SK-N-SH (cell line): ENCODE data around the gene TPD52L1. TPM values are rescaled to one million over a fixed set of nuclear protein-coding genes. Genes with fewer than 3 reads are reported as not detected.

Source experiments
- CTCF ChIA-PET: fragments of 300-600, 350-600 bp; formaldehyde crosslinking; extraction: SDS; loops from one replicate; lab custom pipeline; 2021; lab: Yijun Ruan, JAX
- POLR2A ChIA-PET: fragments of 350-600 bp; sonication (Branson Sonifier 250); formaldehyde crosslinking; extraction: SDS; loops from one replicate; lab custom pipeline; 2020; ENCODE audit warnings: antibody characterized with exemption, inconsistent platforms; lab: Yijun Ruan, JAX
- DNase-seq: peaks from one replicate; pipeline ENCODE4 v3.0.0; 2012
- H2AFZ ChIP-seq: fragments of 200-600 bp; sonication (generic); 2 replicates; pipeline ENCODE4 v1.8.1; 2016; ENCODE audit warnings: antibody characterized with exemption, mild to moderate bottlenecking, low read depth
- H3F3A ChIP-seq: fragments of 200-600 bp; sonication (generic); replicated peaks from 2 replicates; pipeline ENCODE3; 2016; ENCODE audit warnings: antibody characterized with exemption, mild to moderate bottlenecking; ENCODE audit not compliant: insufficient read depth
- H3K27ac ChIP-seq, 2 experiments: fragments of 200-500 bp in 1 of 2; fragments of 200-600 bp in 1 of 2; sonication (Bioruptor generic) in 1 of 2; sonication (generic), shearing (Covaris generic) in 1 of 2; 2 replicates each; pipeline versions ENCODE4 v1.5.1 to v1.6.1; 2014 to 2016; ENCODE audit warnings: low read depth in 2 of 2, inconsistent platforms in 1 of 2, low read length in 1 of 2, mild to moderate bottlenecking in 1 of 2, mixed read lengths in 1 of 2
- H3K27me3 ChIP-seq: fragments of 200-600 bp; sonication (generic), shearing (Covaris generic); 2 replicates; pipeline ENCODE4 v1.6.1; 2016; ENCODE audit warnings: mixed run types; ENCODE audit not compliant: insufficient read depth
- H3K36me3 ChIP-seq, 2 experiments: fragments of 200-500 bp in 1 of 2; fragments of 200-600 bp in 1 of 2; sonication (Bioruptor generic) in 1 of 2; sonication (generic) in 1 of 2; replicated peaks in 1 of 2; 2 replicates each; pipeline versions ENCODE3 to v1.5.1; 2014 to 2016; ENCODE audit warnings: low read length in 1 of 2, mild to moderate bottlenecking in 1 of 2; ENCODE audit not compliant: insufficient read depth in 2 of 2, control insufficient read depth in 1 of 2
- H3K4me1 ChIP-seq, 2 experiments: fragments of 200-500 bp in 1 of 2; fragments of 200-600 bp in 1 of 2; sonication (Bioruptor generic) in 1 of 2; sonication (generic), shearing (Covaris generic) in 1 of 2; 2 replicates each; pipeline versions ENCODE4 v1.5.1 to v1.6.1; 2014 to 2016; ENCODE audit warnings: low read depth in 1 of 2, low read length in 1 of 2, mixed run types in 1 of 2; ENCODE audit not compliant: insufficient read depth in 2 of 2, control insufficient read depth in 1 of 2
- H3K4me2 ChIP-seq: fragments of 200-600 bp; sonication (generic), shearing (Covaris generic); 2 replicates; pipeline ENCODE4 v1.6.1; 2017; ENCODE audit warnings: mixed run types
- H3K4me3 ChIP-seq, 2 experiments: fragments of 200-500 bp in 1 of 2; fragments of 200-600 bp in 1 of 2; sonication (Bioruptor generic) in 1 of 2; sonication (generic), shearing (Covaris generic) in 1 of 2; 2 replicates each; pipeline versions ENCODE4 v1.5.1 to v1.8.1; 2014 to 2016; ENCODE audit warnings: low read depth in 2 of 2, inconsistent platforms in 1 of 2, low read length in 1 of 2, mild to moderate bottlenecking in 1 of 2, mixed read lengths in 1 of 2, moderate library complexity in 1 of 2
- H3K79me2 ChIP-seq: fragments of 200-600 bp; sonication (generic); 2 replicates; pipeline ENCODE4 v1.8.1; 2017; ENCODE audit warnings: mild to moderate bottlenecking; ENCODE audit not compliant: insufficient read depth
- H3K9ac ChIP-seq: fragments of 200-600 bp; sonication (generic); 2 replicates; pipeline ENCODE4 v1.6.1; 2017; ENCODE audit warnings: mixed run types
- H3K9me2 ChIP-seq: fragments of 200-600 bp; sonication (generic); 2 replicates; pipeline ENCODE4 v1.6.1; 2017; ENCODE audit warnings: mixed run types
- H3K9me3 ChIP-seq: fragments of 200-600 bp; sonication (generic); 2 replicates; pipeline ENCODE4 v1.6.1; 2017; ENCODE audit warnings: mixed run types, mild to moderate bottlenecking, moderate library complexity
- H4K20me1 ChIP-seq: fragments of 200-600 bp; sonication (generic); 2 replicates; pipeline ENCODE4 v1.6.1; 2017; ENCODE audit warnings: mild to moderate bottlenecking, mixed run types; ENCODE audit not compliant: insufficient read depth
- ELF1 ChIP-seq: IDR thresholded peaks from 2 replicates; pipeline ENCODE4 v1.4.0; 2012
- FOSL2 ChIP-seq: IDR thresholded peaks from 2 replicates; pipeline ENCODE4 v1.4.0; 2012; ENCODE audit warnings: low read depth, mild to moderate bottlenecking, moderate library complexity, borderline replicate concordance
- FOXM1 ChIP-seq: IDR thresholded peaks from 2 replicates; pipeline ENCODE4 v1.4.0; 2012; ENCODE audit warnings: low read depth, mild to moderate bottlenecking
- GATA2 ChIP-seq: sonication (generic); formaldehyde crosslinking; IDR thresholded peaks from 2 replicates; pipeline ENCODE4 v1.5.0; 2020; ENCODE audit warnings: mild to moderate bottlenecking, missing genetic modification reagents
- JUND ChIP-seq: IDR thresholded peaks from 2 replicates; pipeline ENCODE4 v1.4.0; 2012
- MXI1 ChIP-seq: IDR thresholded peaks from 2 replicates; pipeline ENCODE4 v1.6.1; 2012; ENCODE audit warnings: mild to moderate bottlenecking, low read depth, low read length, improper control_type of control experiment
- RCOR1 ChIP-seq: fragments of 150-350 bp; IDR thresholded peaks from 2 replicates; pipeline ENCODE4 v1.6.1; 2017; ENCODE audit warnings: antibody characterized with exemption, low read length
- SMC3 ChIP-seq: IDR thresholded peaks from 2 replicates; pipeline ENCODE4 v1.6.1; 2012; ENCODE audit warnings: low read depth, low read length, improper control_type of control experiment
- TCF12 ChIP-seq: IDR thresholded peaks from 2 replicates; pipeline ENCODE4 v1.4.0; 2012
- YY1 ChIP-seq: IDR thresholded peaks from 2 replicates; pipeline ENCODE4 v1.4.0; 2012; ENCODE audit warnings: low read depth, mild to moderate bottlenecking
- WGBS: methylation state at CpG from one replicate; pipeline ENCODE4 v1.1.6; 2017; ENCODE audit warnings: low lambda C conversion rate; 5-methylcytosine and 5-hydroxymethylcytosine counted together
- polyA plus RNA-seq, 3 experiments: library from polyadenylated mRNA; depleted of rRNA; stranded (reverse); fragments of >200 nt; gene quantifications; 2 replicates each; pipeline ENCODE4 v1.2.3, GENCODE V29; 2012
- TF ChIP-seq, protein P1 (sequence below): IDR thresholded peaks from 2 replicates; pipeline ENCODE4 v1.4.0; 2012; ENCODE audit warnings: low read depth, borderline replicate concordance
- TF ChIP-seq, protein P2 (sequence below): fragments of 150-350 bp; IDR thresholded peaks from 2 replicates; pipeline ENCODE4 v1.6.1; 2017; ENCODE audit warnings: antibody characterized with exemption, low read length, low read depth, borderline replicate concordance

TPD52L1 gene
- polyA plus RNA-seq, 1 of the 3 experiments (the other 2 are of a cell fraction), result 0.13 TPM

DNA sequence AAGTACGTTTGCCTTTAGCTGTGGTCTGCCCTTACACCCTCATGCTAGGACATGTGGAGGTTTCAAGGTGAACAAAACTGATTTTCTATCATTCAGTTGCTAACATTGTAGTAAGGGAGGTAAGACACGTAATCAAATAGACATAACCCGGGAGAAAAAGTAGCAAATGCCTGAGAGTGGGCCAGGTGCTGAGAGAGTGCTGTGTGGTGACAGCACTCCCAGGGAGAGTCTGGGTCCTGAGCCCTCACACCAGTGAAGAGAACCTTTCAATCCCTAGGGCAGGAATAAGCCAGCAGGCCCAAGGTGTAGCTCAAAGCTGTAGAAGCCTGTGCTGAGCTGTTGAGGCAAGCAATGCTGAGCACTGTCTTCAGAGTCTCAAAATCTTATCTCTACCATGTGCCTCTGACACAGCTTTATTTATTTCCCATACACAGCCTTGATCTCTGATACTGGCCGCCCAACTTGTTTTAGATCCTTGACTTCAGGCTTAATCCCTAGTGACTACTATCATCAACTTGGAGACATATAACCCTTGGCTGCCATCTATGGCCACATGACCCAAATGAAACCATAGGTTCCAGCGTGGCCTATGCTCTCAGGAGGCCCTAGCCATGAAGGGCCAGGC is 55.2 kb downstream of the TPD52L1 start:
- POLR2A ChIA-PET, result no interaction called here
- H3K9me2 ChIP-seq, result no peaks in the 10 kb centered on the region
- CTCF ChIA-PET, result interaction anchor here (0.6 to 1.2 kb wide), 3 partner anchors 9 to 103 kb away, joined by 3 read pairs; no protein-coding TSS in a partner anchor
- no peak overlapping the region for H3K4me2 ChIP-seq
- 13% methylated on average over 5 of the region's 5 CpGs for WGBS
- H3K4me3 ChIP-seq, result no peak overlapping the region
- no peaks in the 10 kb centered on the region for H3K9me3 ChIP-seq
- no peaks in the 10 kb centered on the region for H3F3A ChIP-seq
- no peak overlapping the region for H3K9ac ChIP-seq
- no peaks in the 10 kb centered on the region for H3K4me1 ChIP-seq
- H2AFZ ChIP-seq, result no peak overlapping the region
- no peaks in the 10 kb centered on the region; the same call in 1 of the 2 replicates for H3K27me3 ChIP-seq
- H3K79me2 ChIP-seq, result no peaks in the 10 kb centered on the region
- no peak for DNase-seq
- H4K20me1 ChIP-seq, result no peaks in the 10 kb centered on the region
- H3K27ac ChIP-seq, result no peak overlapping the region
- TF ChIP-seq SMC3 (no peak), ELF1 (no peak), TCF12 (no peak), YY1 (no peak), FOXM1 (no peak), RCOR1 (no peak), GATA2 (CRISPR knock-in tag) (no peak), MXI1 (no peak), JUND (no peak), FOSL2 (no peak)
- TF ChIP-seq, protein P1, sequence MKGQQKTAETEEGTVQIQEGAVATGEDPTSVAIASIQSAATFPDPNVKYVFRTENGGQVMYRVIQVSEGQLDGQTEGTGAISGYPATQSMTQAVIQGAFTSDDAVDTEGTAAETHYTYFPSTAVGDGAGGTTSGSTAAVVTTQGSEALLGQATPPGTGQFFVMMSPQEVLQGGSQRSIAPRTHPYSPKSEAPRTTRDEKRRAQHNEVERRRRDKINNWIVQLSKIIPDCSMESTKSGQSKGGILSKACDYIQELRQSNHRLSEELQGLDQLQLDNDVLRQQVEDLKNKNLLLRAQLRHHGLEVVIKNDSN, result no peak
- TF ChIP-seq, protein P2, sequence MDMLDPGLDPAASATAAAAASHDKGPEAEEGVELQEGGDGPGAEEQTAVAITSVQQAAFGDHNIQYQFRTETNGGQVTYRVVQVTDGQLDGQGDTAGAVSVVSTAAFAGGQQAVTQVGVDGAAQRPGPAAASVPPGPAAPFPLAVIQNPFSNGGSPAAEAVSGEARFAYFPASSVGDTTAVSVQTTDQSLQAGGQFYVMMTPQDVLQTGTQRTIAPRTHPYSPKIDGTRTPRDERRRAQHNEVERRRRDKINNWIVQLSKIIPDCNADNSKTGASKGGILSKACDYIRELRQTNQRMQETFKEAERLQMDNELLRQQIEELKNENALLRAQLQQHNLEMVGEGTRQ, result no peak
- H3K36me3 ChIP-seq, result no peaks in the 10 kb centered on the region

DNA sequence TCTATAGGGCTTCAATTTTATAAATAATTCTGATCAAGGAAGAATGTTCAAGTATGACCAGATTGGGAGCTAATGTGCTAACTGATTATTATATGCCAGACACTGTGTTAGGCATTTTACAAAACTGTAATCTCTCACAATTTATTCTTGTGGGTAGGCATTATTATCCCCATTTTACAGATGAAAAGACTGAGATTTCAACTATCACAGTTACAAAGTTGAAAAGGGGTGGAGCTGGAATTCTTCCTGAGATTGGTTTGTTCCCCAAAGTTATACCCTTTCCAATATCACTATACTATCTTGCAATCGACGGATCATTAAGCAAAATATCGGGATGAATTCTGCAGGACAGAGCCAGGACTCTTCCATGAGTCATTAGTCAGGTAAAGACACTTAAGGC is 57.1 kb downstream of the TPD52L1 start:
- H3F3A ChIP-seq, result no peaks in the 10 kb centered on the region
- H3K79me2 ChIP-seq, result no peaks in the 10 kb centered on the region
- ChIA-PET POLR2A (no interaction called here), CTCF (interaction anchor here (0.6 kb wide), 1 partner anchor 649 kb away, joined by 3 read pairs; no protein-coding TSS in a partner anchor)
- H3K4me1 ChIP-seq, result no peaks in the 10 kb centered on the region
- no peak for DNase-seq
- no peaks in the 10 kb centered on the region for H3K9me3 ChIP-seq
- H3K36me3 ChIP-seq, result no peaks in the 10 kb centered on the region
- no peaks in the 10 kb centered on the region for H4K20me1 ChIP-seq
- no peak overlapping the region for H3K27ac ChIP-seq
- 74% methylated on average over 3 of the region's 3 CpGs for WGBS
- H3K4me2 ChIP-seq, result no peak overlapping the region
- H3K27me3 ChIP-seq, result peaks cover 6% of the 10 kb centered on the region; the same call in 1 of the 2 replicates
- no peak for TF ChIP-seq MXI1
- TF ChIP-seq, protein P2, result no peak
- H3K4me3 ChIP-seq, result no peak overlapping the region
- no peaks in the 10 kb centered on the region for H3K9me2 ChIP-seq
- H3K9ac ChIP-seq, result no peak overlapping the region
- H2AFZ ChIP-seq, result no peak overlapping the region
